Progenitor cell of endocrine pancreas (in vitro differentiated cells): ENCODE data around the gene CAMKK1. TPM values are rescaled to one million over a fixed set of nuclear protein-coding genes. Genes with fewer than 3 reads are reported as not detected.

ENCODE experiments used
- DNase-seq: peaks from one replicate; pipeline ENCODE4 v3.0.0; 2021; ENCODE audit warnings: low spot score; ENCODE audit not compliant: unreplicated experiment
- H3K27ac Mint-ChIP-seq: 2 replicates; pipeline ENCODE4 v1.8.0; 2021; ENCODE audit warnings: mild to moderate bottlenecking, moderate library complexity, mixed read lengths
- H3K27me3 Mint-ChIP-seq: 2 replicates; pipeline ENCODE4 v1.8.0; 2021; ENCODE audit warnings: mixed read lengths
- H3K36me3 Mint-ChIP-seq: 2 replicates; pipeline ENCODE4 v1.8.0; 2022; ENCODE audit warnings: mixed read lengths; ENCODE audit not compliant: insufficient read depth
- H3K4me1 Mint-ChIP-seq: 2 replicates; pipeline ENCODE4 v1.8.0; 2021; ENCODE audit warnings: low read depth, mixed read lengths
- H3K4me3 Mint-ChIP-seq: 2 replicates; pipeline ENCODE4 v1.8.0; 2021; ENCODE audit warnings: low read depth, mild to moderate bottlenecking, moderate library complexity, mixed read lengths
- H3K9me3 Mint-ChIP-seq: 2 replicates; pipeline ENCODE4 v1.8.0; 2021; ENCODE audit warnings: low read depth, mixed read lengths
- total RNA-seq: library from RNA; stranded (reverse); gene quantifications from 2 replicates; pipeline ENCODE4 v1.2.1, GENCODE V29; 2021
- TF ChIP-seq, protein P1 (sequence below): fragments of 200-600 bp; sonication (generic); IDR thresholded peaks from one replicate; pipeline ENCODE4 v1.5.0; 2021; ENCODE audit warnings: antibody characterized with exemption, mild to moderate bottlenecking; ENCODE audit not compliant: unreplicated experiment

CAMKK1 gene
- total RNA-seq, 1 donor from 2014 or later, result 3.6 TPM

DNA sequence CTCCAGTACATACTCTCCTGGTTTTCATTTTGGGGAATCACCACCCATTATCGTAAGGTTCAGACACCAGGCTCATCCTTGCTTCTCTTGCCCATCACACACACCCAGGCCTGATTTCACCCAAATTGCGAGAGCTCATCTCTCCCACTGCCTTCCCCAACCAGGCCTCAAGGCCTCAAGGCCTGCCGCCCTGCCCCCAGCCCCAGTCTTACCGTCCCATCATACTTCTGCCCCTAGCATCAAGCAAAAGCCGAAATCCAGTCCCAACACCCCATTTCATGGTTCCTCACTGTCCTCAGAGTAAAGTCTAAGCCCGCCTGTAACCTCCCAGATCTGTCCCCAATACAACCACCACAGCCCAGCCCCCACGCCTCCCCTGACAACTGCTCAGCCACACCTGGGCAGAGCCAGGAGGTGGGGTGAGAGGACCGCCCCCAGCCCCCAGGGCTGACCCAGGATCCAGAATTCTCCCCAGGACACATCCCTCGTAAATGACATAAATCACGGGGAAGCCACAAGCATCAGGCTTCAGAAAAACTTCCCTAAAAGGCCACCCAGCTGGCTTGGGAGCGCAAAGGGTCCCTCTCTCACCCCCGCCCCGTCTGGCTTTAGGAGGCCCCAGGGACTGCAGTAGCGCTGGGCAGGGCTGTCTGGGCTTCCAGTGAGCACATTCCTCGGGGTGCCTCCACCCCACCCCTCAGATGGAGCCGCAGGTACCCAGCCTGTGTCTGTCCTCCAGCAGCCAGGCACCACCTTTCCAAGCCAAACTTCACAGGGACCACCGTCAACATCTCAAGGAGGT lies 33.0 kb upstream of the CAMKK1 start:
- Mint-ChIP-seq H3K36me3 (no peaks in the 10 kb centered on the region), H3K4me1 (no peaks in the 10 kb centered on the region), H3K4me3 (no peak overlapping the region), H3K27me3 (no peaks in the 10 kb centered on the region), H3K9me3 (no peaks in the 10 kb centered on the region), H3K27ac (peak overlapping the region; percentile 11)
- TF ChIP-seq, protein P1, sequence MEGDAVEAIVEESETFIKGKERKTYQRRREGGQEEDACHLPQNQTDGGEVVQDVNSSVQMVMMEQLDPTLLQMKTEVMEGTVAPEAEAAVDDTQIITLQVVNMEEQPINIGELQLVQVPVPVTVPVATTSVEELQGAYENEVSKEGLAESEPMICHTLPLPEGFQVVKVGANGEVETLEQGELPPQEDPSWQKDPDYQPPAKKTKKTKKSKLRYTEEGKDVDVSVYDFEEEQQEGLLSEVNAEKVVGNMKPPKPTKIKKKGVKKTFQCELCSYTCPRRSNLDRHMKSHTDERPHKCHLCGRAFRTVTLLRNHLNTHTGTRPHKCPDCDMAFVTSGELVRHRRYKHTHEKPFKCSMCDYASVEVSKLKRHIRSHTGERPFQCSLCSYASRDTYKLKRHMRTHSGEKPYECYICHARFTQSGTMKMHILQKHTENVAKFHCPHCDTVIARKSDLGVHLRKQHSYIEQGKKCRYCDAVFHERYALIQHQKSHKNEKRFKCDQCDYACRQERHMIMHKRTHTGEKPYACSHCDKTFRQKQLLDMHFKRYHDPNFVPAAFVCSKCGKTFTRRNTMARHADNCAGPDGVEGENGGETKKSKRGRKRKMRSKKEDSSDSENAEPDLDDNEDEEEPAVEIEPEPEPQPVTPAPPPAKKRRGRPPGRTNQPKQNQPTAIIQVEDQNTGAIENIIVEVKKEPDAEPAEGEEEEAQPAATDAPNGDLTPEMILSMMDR, result no peak
- no peak for DNase-seq

DNA sequence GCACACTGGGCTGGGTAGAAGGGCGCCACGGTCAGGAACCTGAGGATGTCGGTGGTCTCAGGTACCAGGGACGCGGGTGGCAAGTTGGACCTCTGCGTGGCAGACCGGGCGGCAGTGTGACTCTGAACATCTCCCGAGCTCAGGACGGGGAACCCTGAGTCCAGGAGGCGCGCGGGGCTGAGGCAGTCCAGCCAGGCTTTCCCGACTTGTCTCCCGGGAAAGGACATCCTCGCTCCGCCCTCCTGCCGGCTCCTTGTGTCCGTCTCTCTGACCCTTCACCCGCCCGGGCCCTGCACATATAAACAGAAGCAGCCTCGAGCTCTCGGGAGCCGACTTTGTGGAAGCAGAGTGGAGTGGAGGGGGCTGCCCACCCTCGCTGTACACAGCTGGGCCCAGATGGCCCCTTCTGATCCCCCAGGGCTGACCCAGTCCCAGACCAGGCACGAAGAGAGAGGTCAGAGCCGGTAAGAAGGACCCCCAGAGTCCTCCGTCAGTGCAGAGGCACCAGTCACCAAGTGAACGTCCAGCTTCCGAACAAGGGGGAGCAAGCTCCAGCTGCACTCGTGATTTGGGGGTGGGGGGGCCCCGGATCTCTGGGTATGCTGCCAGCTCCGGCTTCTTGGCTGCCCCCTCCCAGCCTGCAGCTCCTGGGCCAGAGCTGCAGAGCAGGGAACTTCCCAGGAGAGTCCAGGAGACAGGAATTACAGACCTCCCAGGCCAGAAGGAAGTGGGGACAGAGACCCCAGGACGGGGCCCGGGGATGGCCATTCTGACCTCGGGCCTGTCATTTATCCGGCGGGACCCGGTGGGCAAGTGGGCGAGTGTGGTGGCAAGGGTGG lies 31.9 kb upstream of the CAMKK1 start:
- H3K4me1 Mint-ChIP-seq, result no peaks in the 10 kb centered on the region
- no peaks in the 10 kb centered on the region for H3K27me3 Mint-ChIP-seq
- H3K27ac Mint-ChIP-seq, result no peak overlapping the region
- no peaks in the 10 kb centered on the region for H3K9me3 Mint-ChIP-seq
- TF ChIP-seq, protein P1, result no peak
- H3K36me3 Mint-ChIP-seq, result no peaks in the 10 kb centered on the region
- H3K4me3 Mint-ChIP-seq, result no peak overlapping the region
- DNase-seq, result no peak

DNA sequence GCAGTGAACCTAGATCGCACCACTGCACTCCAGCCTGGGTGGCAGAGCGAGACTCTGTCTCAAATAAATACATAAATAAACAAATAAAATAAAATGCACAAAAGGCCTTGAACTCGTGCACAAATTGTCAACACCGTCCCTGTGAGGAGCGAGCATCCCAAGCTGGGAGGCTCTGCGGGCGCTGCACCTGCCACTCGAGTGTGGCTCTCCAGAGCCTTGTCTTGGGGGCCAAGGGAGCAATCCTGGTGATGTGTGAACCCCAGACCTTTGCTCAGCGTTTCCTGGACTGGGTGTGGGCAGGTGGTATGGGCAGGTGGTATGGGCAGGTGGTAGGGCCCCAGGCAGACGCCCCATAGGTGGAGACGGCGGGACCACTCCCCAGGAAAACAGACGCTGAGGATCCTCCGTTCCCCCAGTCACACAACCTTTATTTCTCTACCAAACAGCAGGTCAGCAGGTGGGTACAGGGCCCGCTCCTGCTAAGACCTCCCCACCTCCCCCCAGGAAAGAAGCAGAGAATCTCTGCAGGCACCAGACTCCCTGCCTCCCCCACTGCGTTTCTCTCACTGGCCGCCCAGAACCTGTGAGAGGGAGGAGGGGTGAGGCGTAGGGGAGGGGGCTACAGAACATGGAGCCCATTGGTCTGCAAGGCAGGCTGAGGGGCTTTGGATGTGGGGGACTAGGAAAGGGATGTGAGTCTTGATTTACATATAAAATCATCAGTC lies 30.8 kb upstream of the CAMKK1 start:
- Mint-ChIP-seq H3K27ac (no peak overlapping the region), H3K9me3 (no peaks in the 10 kb centered on the region), H3K4me1 (no peaks in the 10 kb centered on the region), H3K27me3 (no peaks in the 10 kb centered on the region), H3K36me3 (no peaks in the 10 kb centered on the region), H3K4me3 (no peak overlapping the region)
- DNase-seq, result no peak
- TF ChIP-seq, protein P1, result no peak

DNA sequence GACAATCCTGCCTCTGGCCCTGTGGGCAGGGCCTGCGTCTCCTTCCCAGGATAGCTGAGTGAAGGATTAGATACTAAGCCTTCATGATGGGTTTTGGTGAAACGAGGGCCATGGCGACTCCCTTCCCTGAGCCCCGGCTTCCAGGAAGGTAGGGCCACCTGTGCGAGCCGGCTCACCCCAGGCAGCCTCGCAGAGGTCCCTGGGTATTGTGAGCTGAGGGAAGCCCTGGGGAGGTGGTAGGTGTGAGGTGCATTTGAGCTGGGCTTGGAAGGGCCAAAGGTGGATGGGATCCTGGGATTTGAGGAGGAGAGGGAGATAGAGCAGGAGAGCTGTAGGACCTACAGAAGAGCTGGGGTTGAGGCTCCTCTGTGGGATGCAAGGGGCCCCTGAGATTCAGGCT lies 29.9 kb upstream of the CAMKK1 start:
- no peaks in the 10 kb centered on the region for H3K27me3 Mint-ChIP-seq
- no peak for DNase-seq
- no peaks in the 10 kb centered on the region for H3K4me1 Mint-ChIP-seq
- no peak overlapping the region for H3K4me3 Mint-ChIP-seq
- H3K36me3 Mint-ChIP-seq, result no peaks in the 10 kb centered on the region
- no peaks in the 10 kb centered on the region for H3K9me3 Mint-ChIP-seq
- H3K27ac Mint-ChIP-seq, result peak overlapping the region; percentile 49
- TF ChIP-seq, protein P1, result no peak
